Stimulated activated CD4-positive, alpha-beta T cell treated with anti-CD3 and anti-CD28 coated beads, Interleukin-2, amount 100 ng/mL, for 48 hours (primary cell): ENCODE results near the gene IGSF22.
"Not testable (repeated sequence)": the region's sequence is repeated elsewhere in the genome, so short reads cannot be mapped to it uniquely, and the experiment has no call there.

Experiments used
- DNase-seq, 2 donors: peaks; one replicate each; pipeline ENCODE4 v3.0.0-alpha.2; 2020

Gene IGSF22

GRCh38 chr11:18681949-18682348 is 44.0 kb downstream of the IGSF22 start:
- not testable (repeated sequence) for DNase-seq

- no peak for DNase-seq
Measured at GRCh38 chr11:18677560-18677959, 48.4 kb downstream of the IGSF22 start.

GRCh38 chr11:18676803-18677202 is 49.2 kb downstream of the IGSF22 start:
- no peak for DNase-seq

GRCh38 chr11:18672209-18672608 is 53.8 kb downstream of the IGSF22 start:
- DNase-seq, result peak in 1 of 2 donors; percentile 10

- peak in 1 of 2 donors; percentile 12 for DNase-seq
Measured at GRCh38 chr11:18671246-18671645, 54.7 kb downstream of the IGSF22 start.

- no peak for DNase-seq
Measured at GRCh38 chr11:18669711-18670110, 56.3 kb downstream of the IGSF22 start.

GRCh38 chr11:18669219-18669596 is 56.8 kb downstream of the IGSF22 start:
- peak in 1 of 2 donors; percentile 8 for DNase-seq

GRCh38 chr11:18668131-18668530 is 57.9 kb downstream of the IGSF22 start:
- no peak for DNase-seq

- not testable (repeated sequence) for DNase-seq
Measured at GRCh38 chr11:18665353-18665872, 60.6 kb downstream of the IGSF22 start.

GRCh38 chr11:18657673-18658072 is 68.3 kb downstream of the IGSF22 start:
- DNase-seq, result no peak
